ENCODE data around the gene ARL14EP.

- TF ChIP-seq CTCF (IDR thresholded peaks at IDR 0.05; ENCODE audit: poor library complexity, severe bottlenecking) = no peak
- no peak for TF ChIP-seq EZH2 (IDR thresholded peaks at IDR 0.05; ENCODE audit: borderline replicate concordance, insufficient read depth, low read length, poor library complexity, severe bottlenecking)
- TF ChIP-seq RAD21 (conservative IDR thresholded peaks at IDR 0.05) = no peak
- TF ChIP-seq POLR2AphosphoS5 (IDR thresholded peaks at IDR 0.05) = no peak
These were observed 28.2 kb downstream of the ARL14EP start for GRCh38 chr11:30351061-30351460.

Data from neural cell (in vitro differentiated cells).